Activated CD4-positive, CD25-positive, alpha-beta regulatory T cell treated with anti-CD3 and anti-CD28 coated beads, Interleukin-2, amount 50 U/mL, for 72 hours (primary cell): ENCODE measurements around the gene HMG20A.
"Not testable (repeated sequence)": the region's sequence is repeated elsewhere in the genome, so short reads cannot be mapped to it uniquely, and the experiment has no call there.

ENCODE experiments used
- DNase-seq: peaks from one replicate; pipeline ENCODE4 v3.0.0; 2021

Gene HMG20A

DNA sequence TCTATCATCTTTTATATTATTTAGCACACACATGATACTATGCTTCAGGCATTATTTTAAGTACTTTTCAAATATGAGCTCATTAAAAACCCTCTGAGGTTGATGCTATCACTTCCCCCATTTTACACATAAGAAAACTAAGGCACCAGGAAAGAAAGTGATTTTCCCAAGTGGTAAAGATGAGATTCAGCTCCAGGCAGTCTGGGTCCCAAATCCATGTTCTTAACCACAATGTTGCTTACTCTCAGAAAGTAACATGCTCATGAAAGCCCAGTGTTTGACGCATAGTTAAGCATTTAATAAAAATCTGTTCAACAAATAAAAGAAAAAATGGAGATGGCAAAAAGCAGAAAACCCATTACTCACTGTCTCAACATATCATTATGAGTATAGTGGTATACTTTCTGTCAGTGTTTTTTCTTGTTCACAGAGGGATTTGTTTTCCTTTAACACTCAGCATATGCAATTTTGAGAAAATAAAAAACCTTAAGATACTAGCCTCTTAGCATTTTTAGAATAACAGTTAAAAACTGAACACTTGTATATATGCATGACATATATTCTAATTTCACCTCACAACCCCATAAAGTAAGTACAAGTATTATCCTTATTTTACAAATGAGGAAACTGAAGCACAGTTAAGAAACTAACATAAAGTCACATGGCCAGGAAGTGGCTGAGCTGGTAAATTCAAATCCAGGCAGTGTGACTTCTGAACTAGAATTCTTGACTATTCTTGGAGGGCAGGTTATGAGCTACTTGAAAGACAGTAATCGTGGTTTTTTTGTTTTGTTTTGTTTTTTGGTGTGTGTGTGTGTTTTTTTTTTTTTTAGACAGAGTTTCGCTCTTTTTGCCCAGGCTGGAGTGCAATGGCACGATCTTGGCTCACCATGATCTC is 11.2 kb upstream of the HMG20A start:
- DNase-seq: no peak

DNA sequence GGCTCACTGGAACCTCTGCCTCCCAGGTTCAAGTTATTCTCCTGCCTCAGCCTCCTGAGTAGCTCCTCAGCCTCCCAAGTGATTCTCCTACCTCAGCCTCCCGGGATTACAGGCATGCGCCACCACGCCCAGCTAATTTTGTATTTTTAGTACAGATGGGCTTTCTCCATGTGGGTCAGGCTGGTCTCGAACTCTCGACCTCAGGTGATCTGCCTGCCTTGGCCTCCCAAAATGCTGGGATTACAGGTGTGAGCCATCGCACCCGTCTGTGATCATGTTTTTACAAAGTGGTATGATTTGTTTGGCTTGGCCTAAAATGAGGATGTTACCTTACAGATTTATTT is 10.6 kb upstream of the HMG20A start:
- DNase-seq: not testable (repeated sequence)

DNA sequence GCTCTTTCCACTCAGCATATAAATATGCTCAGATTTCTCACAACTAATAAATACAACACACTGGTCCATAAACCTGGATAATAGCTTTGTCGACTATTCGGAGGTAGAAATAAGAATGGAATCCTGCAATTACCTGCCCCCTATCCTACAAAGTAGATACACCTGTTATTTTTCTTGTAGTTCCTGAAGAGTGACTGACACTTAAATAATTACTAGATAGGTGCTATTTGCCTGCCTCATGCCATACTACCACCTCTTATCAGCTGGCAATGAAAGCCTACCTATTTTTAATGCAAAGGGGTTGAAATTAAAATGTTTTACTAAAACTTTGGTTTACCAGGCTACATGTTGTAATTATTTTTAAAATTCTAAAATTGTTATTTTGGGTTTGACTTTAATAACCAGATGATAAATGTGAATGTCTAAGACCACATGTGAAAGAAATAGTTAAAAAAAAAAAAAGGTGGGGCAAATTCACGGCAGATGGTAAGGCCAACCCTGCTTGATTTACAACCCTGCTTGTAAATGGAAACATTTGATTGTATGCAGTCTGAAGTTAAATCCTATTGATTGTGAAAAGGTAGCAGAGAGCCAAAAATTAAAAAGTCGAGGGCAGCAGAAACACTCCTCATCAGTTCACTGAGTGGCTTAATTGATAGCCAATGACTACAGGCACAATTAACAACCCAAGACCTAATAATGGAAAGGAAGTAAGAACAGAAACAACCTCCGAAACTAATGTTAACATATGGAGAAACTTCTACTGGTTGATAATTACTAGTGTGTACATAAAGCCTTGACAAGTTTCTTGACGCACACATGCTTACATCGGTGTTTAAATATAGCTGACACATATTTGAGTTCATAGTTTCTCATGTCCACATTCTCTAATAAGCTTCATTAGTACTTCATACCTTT is 9.7 kb upstream of the HMG20A start:
- DNase-seq: no peak

DNA sequence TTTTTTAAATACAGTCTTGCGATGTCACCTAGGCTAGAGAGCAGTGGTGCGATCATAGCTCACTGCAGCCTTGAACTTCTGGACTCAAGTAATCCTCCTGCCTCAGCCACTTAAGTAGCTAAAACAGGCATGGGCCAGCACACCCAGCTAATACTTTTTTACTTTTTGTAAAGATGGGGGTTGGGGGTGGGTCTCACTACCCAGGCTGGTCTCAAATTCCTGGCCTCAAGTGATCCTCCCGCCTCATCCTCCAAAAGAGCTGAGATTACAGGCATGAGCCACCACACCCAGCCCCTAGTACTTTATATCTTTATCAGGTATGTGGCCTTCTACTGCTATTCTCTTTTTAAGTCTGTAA is 9.1 kb upstream of the HMG20A start:
- no peak for DNase-seq

DNA sequence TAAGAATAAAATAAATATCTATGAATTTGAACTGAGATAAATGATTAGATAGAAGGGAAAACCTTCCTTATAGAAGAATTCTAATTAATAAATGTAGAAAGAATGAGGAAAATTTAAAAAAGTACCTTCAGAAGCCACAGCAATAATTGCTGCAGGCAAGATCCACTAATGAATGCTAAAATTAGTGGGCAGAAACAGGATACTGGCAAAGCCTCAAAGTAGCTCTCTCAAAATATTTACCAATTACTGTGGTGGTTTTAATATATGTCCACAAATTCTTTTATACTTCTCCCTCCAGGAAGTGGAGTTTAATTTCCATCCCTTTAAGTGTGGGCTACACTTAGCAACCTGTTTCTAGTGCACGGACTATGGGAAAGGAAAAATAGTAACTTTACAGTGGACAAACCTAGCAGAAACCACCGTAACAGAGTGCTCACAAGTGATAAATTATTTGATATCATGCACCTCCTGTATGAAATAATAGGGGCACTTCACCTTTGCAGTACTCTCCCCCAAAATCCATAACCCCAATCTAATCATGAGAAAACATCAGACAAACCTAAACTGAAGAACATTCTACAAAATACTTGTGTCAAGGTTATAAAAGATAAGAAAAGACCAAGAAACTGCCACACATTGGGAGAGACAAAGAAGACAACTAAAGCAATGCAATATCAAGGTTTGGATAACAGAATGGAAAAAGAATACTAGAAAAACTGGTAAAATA is 7.6 kb upstream of the HMG20A start:
- no peak for DNase-seq

DNA sequence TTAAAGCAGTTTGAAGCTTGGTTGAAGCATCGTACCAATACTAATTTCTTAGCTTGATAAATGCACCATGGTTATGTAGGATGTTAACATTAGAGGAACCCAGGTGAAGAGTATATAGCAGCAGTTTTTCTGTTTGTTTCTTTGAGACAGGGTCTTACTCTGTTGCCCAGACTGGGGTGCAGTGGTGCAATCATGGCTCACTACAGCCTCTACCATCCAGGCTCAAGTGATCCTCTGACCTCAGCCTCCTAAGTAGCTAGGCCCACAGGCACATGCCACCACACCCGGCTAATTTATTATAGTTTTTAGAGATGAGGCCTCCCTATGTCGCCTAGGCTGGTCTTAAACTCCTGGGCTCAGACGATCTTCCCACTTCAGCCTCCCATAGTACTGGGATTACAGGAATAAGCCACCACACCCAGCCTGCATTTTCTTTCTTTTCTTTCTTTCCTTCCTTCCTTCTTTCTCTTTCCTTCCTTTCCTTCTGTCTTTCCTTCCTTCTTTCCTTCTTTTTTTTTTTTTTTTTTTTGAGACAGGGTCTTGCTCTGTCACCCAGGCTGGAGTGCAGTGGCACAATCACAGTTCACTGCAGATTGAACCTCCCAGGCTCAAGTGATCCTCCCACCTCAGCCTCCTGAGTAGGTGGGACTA is 6.9 kb upstream of the HMG20A start:
- DNase-seq: no peak

DNA sequence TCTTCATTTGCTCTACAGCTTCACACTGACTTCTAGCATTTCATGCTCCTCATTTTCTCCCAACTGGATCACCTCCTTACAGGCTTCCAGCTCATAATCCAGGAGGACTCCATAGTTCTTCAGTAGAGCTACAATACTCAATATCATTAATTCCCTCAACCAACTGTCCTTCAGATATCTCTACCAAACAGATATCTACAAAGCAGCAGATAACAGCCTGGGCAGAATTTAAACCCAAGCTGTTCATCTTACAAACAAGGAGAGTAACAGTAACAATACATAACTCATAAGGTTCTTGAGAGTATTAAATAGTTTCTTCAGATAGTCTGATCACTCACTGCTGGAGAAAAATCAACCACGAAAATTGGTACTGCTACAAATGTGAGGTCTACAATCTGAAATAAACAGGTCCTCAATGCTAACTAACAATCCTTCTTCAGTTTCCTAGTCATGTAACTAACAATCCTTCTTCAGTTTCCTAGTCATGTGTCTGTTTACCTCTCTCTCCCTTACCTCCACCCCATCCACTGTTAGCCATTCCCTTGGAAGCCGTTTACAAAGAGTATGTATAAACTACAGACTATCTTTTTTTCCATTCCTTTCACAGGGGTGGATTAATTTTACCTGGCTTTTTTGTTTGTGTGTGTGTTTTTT is 5.8 kb upstream of the HMG20A start:
- no peak for DNase-seq

DNA sequence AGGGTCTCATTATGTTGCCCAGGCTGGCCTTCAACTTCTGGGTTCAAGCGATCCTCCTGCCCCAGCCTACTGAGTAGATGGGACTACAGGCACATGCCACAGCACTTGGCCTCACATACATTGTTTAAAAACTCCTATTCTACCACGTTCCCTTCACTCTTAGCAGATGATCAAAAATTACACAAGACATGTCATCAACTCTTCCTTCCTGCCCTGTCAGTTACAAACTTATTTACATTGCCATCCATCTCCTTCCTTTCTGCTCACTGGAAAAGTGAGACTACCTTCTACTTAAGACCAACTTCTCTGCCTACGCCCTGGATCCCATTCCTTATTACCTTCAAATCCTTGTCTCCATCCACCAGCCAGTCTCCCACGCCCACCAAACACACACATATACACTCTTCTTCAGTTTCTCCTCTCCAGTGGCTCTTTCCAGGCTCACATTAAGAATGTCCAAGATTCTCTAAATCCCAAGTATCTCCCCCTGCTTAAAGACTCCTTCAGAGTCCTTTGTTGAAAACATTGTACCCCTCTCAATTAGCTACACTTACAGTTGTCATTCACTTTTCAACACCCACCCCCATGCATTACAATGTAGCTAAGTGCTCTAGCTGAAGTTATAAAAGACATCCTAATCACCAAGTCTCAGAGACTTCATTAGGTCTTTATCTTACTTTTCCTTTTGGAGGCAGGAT is 5.1 kb upstream of the HMG20A start:
- no peak for DNase-seq

DNA sequence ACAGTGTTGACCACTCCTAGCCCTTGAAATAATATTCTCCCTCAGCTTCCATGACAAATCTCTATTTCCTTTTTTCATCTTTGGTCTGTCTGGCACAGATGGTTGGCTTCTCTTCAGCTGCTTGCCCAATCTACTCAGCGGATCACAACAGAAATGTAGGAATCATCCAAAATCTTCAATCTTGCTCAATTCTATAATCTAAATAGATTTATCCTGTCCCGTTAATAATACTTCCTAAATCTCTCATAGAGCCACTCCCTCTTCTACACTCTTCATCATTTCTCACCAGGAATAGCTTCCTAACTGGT is 4.6 kb upstream of the HMG20A start:
- no peak for DNase-seq

DNA sequence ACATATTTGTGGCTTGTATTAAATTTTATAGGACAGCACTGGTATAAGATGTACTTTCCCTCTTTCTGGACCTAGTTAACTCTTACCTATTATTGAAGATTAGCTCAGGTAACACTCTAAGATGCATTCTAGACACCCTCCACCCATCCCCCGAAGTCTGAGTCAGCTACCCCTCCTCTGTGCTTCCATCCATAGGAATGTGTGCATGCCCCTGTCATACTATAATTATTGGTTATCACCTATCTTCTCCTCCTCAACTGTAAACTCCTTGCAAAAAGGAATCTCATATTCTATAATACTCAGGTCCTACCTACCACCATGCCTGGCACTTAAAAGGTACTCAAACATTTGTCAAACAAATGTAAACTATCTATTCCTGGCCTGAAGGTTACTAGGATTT is 3.7 kb upstream of the HMG20A start:
- DNase-seq: no peak

DNA sequence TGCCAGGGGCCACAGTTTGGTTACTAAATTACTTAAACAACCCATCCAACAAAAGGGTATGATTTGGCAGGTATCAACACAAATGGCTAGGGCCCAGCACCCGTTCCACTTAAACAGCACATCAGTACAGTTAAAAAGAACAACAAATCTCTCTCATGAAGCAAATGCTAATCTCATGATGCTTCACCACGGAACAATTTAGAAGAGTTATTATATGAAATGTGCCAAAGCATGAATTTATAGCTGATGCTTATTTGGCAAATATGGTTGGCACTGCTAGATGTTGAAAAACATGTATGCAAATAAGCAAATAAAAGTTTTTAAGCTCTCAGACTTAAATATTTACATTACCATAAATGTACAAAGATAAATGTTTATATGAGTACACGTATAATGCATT is 3.1 kb upstream of the HMG20A start:
- no peak for DNase-seq

DNA sequence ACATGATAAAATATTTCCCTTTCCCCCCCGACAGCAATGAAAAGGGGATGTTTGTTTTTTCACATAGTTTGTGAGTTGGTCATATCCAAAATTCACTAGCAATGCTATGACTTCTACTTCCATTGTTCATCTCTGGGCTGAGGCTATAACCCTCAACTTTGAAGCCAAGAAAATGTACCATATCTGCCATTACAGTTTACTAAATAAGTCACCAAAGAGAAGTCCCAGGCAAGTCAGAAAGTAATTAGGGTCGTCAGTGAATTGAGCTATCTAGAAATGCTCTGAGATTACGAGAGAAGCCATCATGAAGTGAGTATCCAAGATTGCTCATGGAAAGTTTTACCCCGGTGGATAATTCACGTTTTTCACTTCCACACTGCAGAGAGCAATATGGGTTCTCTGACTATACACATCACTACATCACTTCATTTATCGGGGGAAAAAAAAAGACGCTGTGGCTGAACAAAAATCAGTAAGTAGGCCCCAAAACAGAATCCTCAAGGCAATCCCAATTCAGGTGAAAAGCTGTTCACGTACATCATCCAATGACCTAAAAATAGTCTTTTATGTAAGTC is 2.2 kb upstream of the HMG20A start:
- DNase-seq: no peak

DNA sequence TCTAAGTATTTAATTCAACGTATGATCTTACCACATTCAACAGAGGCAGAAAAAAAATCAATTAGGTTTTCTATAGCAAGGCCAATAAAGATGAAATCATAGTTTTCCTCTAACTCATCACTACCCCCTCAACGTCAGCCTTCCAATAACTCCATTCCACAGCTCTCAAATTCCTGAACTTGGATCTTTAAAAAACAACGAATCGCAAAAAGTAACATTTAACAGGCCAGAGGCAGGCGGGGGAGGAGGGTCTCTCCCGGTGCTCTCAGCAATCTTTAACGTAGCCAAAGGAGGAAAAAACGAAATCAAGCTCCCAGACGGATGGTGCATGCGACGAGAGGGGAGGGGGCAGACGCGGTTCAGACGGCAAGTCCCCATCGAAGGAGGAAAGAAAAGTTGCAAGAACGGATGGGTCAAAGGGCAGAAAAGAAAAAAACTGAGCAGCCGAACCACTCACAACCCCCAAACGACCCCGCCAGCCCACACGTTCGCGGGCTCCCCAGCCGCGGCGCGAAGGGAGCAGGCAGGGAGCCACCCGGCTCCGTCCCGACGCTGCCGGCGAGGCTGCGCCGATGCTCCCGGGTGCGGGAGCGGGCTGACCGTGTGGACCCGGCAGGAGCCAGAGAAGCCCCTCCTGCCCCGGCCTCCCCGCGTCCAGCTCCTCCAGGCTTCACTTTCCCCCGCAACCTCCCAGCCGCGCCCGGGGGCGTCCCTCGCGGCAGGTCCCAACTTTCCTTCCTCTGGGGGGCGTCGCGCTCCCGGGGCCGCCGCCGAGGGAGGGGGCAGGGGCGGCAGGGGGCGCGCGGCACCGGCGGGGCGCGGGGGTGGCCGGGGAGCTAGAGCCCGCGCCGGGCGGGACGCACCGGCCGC is 1.5 kb upstream of the HMG20A start:
- DNase-seq: peak; percentile 38

DNA sequence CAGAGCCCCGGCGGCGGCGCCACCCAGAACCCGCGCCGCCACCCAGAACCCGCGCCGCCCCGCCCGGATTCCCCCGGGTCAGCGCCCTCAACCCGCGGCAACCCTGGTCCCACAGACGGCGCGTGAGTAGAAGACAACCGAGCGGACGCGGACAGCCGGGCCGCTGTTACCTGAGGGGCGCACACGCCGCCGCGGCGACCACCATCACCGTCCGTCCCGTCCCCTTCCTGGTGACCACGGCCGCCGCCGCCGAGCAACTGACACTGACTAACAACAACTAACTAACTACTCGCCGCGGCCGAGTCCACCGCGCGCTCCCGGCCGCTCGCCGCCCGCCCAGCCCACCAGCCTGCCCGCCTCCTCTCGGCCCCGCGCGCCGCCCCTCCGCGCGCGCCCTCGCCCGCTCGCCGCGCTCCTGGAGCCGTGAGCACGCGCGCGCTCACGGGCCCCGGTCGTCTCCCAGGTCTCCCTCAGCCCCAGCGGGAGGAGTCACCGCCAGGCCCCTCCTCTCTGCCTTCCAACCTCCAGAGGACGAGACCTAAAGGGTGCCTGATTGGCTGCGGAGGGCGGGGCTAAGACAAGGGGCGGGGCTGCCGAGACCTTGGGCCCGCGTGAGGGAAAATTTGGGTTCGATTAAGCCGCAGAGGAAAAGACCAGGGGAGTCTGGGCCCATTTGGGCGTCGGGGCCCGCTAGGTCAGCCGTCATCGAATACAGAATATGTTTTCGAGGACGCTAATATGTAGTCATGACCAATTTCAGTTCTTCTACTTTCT is 665 bp upstream of the HMG20A start, which contains the start of gene PEAK1:
Gene PEAK1, minus strand, starts transcription at position 269 of the 774 bp plus-strand sequence. CDS start 238,178 bp downstream, outside the sequence.
- peak; percentile 99 for DNase-seq

DNA sequence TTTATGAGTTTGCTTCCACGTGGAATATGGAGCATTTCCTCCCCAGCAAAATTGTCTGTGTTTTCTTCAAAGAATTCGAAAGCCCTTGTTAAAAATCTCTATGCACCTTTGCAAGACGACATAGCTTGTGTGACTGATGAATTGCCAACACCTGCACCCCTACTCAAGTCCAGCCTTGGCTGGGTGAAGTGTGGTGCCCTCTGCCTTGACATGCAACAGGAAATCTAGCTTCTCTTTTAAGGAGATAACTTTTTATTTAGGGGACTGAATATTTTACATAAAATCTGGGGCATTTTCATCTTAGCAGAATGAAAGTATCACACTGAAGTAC is 647 bp downstream of the HMG20A start:
- no peak for DNase-seq

DNA sequence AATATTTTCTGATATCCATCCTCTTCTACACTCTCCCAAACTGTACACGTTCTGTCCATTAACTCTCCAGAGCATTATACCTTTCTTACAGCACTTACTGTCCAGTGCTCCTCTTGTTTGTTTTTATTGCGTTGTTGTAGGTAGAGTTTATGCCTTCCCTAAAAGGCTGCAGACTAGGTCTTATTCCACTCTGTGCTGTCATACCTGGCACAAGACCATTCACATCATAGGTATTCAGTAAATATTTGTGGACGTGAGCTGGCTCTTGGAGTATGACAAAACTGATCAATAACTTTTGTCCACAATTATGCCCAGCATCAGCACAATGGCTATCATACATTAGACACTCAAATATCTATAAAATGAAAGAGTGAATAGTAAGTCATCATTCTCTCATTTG is 4.4 kb downstream of the HMG20A start:
- no peak for DNase-seq

DNA sequence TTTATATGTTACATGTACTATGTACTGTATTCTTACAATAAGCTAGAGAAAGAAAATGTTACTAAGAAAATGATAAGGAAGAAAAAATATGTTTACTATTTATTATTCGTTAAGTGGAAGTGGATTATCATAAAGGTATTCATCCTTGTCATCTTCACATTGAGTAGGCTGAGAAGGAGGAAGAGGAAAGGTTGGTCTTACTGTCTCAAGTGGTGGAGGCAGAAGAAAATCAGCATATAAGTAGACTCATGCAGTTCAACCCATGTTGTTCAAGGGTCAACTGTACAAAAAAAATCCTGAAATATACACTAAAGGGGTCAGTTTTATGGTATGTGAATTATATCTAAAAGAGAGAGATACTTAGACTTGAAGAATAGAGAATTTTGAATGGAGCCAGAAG is 5.7 kb downstream of the HMG20A start:
- DNase-seq: no peak

DNA sequence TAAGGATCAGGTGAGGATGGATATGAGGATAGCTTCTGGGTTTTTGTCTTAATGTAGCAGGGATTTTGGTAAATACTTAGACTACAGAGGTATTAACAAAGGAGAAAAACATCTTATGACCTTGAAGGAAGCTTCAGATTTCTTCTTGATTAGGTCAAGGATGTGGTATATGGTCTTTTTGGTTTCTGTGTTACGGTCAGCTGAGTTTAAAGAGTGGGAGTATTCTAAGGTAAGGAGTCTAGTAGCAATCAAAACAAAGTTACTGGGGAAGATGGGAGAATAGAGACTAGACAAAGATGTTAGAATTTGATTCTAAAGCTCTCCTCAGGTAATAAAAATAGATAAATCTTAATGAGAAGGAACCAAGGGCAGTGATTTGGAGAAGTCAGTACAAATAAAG is 6.2 kb downstream of the HMG20A start:
- DNase-seq: no peak

DNA sequence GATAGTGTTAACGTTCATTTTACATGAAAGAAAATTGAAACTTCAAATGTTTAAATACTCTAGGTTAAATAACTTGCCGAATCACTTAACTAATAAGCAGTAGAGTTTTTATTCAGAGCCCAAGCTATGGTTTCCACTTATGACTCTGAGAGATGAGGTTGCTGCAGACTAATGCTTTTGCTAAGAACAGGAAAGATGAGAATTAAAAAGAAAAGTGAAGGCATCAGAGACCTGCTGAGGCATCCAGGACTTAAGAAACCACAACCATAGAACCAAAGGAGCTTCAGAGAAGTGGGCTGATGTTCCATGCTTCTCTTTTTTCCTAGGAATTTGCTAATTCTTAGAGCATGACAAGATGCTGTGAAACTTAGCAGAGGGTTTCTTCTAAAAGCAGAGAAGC is 9.5 kb downstream of the HMG20A start:
- DNase-seq: no peak

DNA sequence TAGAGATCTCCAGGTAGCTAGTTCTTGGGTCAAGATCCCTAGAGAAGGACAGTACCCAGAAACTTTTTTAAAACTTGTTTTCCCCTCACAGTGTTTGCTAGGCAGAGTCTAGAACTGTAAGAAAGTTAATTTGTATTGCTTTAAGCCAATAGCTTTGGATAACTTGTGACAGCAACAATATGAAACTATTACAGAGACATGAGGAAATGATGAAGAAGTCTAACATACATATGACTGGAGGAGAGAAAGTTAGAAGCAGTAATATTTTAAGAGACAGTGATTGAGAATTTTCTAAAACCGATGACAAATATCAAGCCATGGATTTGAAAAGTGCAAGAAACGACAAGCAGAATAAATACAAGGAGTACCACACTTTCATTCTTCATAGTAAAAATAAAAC is 10.0 kb downstream of the HMG20A start:
- no peak for DNase-seq
